ENCODE measurements around the gene PHF8. TPM values are rescaled to one million over a fixed set of nuclear protein-coding genes. Genes with fewer than 3 reads are reported as not detected.

Gene PHF8
- total and polyA plus RNA-seq, 9 of the 15 experiments (the other 6 are each of a cell fraction or from before 2014, with no cell fraction given) = 2.5 to 25.7 (median 12.1) TPM

GRCh38 chrX:54007682-54008081, 36.6 kb downstream of the PHF8 start (continued):
- TF ChIP-seq ZNF277 (CRISPR knock-in tag; IDR thresholded peaks at IDR 0.05; ENCODE audit: borderline replicate concordance) (no peak), CHD7 (IDR thresholded peaks at IDR 0.05; ENCODE audit: low read depth, low read length) (no peak)

All from K562 (cell line).